ENCODE results near the gene MRPS16. TPM values are rescaled to one million over a fixed set of nuclear protein-coding genes. Genes with fewer than 3 reads are reported as not detected.

MRPS16 gene
- total RNA-seq, 1 experiment from 2014 or later, result 166 TPM

GRCh38 chr10:73244866-73245477, 7.5 kb downstream of the MRPS16 start:
- no peak for DNase-seq (ENCODE audit: low read depth)

- no peak for DNase-seq (ENCODE audit: low read depth)
These were observed 12.5 kb downstream of the MRPS16 start for GRCh38 chr10:73239908-73240307.

- no peak for DNase-seq (ENCODE audit: low read depth)
These were observed 13.4 kb downstream of the MRPS16 start for GRCh38 chr10:73238990-73239566.

- DNase-seq (ENCODE audit: low read depth), result no peak
These were observed 17.7 kb downstream of the MRPS16 start for GRCh38 chr10:73234695-73235094.

GRCh38 chr10:73233883-73234282, 18.6 kb downstream of the MRPS16 start:
- no peak for DNase-seq (ENCODE audit: low read depth)

GRCh38 chr10:73232887-73233286, 19.6 kb downstream of the MRPS16 start:
- DNase-seq (ENCODE audit: low read depth), result no peak

GRCh38 chr10:73229567-73229966, 22.9 kb downstream of the MRPS16 start:
- DNase-seq (ENCODE audit: low read depth), result no peak

GRCh38 chr10:73228247-73228646, 24.2 kb downstream of the MRPS16 start:
- DNase-seq (ENCODE audit: low read depth), result no peak

- no peak for DNase-seq (ENCODE audit: low read depth)
These were observed 25.8 kb downstream of the MRPS16 start for GRCh38 chr10:73226663-73227062.

- DNase-seq (ENCODE audit: low read depth), result peak; percentile 37
These were observed 26.9 kb downstream of the MRPS16 start for GRCh38 chr10:73225518-73225917.

- no peak for DNase-seq (ENCODE audit: low read depth)
These were observed 31.5 kb downstream of the MRPS16 start for GRCh38 chr10:73220989-73221388.

- DNase-seq (ENCODE audit: low read depth), result no peak
These were observed 33.1 kb downstream of the MRPS16 start for GRCh38 chr10:73219384-73219783.

GRCh38 chr10:73218431-73219191, 33.8 kb downstream of the MRPS16 start:
- DNase-seq (ENCODE audit: low read depth), result peak; percentile 8

- DNase-seq (ENCODE audit: low read depth), result no peak
These were observed 34.8 kb downstream of the MRPS16 start for GRCh38 chr10:73217628-73218027.

GRCh38 chr10:73215749-73216148, 36.7 kb downstream of the MRPS16 start:
- no peak for DNase-seq (ENCODE audit: low read depth)

GRCh38 chr10:73211106-73211811, 41.2 kb downstream of the MRPS16 start:
- DNase-seq (ENCODE audit: low read depth), result no peak

- no peak for DNase-seq (ENCODE audit: low read depth)
These were observed 41.9 kb downstream of the MRPS16 start for GRCh38 chr10:73210395-73211105.

GRCh38 chr10:73209705-73210104, 42.7 kb downstream of the MRPS16 start:
- DNase-seq (ENCODE audit: low read depth), result peak; percentile 77

GRCh38 chr10:73207883-73208282, 44.6 kb downstream of the MRPS16 start:
- DNase-seq (ENCODE audit: low read depth), result no peak

- no peak for DNase-seq (ENCODE audit: low read depth)
These were observed 46.1 kb downstream of the MRPS16 start for GRCh38 chr10:73206385-73206784.

GRCh38 chr10:73205890-73206289, 46.6 kb downstream of the MRPS16 start:
- DNase-seq (ENCODE audit: low read depth), result no peak

Data from HT1080 (cell line).